GM18511 (cell line): ENCODE results near the gene CMIP.

Experiments
- ATAC-seq: cut with Tn5 transposase; IDR thresholded peaks from one replicate; pipeline ENCODE4 v1.9.1; 2021; ENCODE audit warnings: mild to moderate bottlenecking, moderate library complexity; ENCODE audit not compliant: unreplicated experiment

CMIP gene

DNA sequence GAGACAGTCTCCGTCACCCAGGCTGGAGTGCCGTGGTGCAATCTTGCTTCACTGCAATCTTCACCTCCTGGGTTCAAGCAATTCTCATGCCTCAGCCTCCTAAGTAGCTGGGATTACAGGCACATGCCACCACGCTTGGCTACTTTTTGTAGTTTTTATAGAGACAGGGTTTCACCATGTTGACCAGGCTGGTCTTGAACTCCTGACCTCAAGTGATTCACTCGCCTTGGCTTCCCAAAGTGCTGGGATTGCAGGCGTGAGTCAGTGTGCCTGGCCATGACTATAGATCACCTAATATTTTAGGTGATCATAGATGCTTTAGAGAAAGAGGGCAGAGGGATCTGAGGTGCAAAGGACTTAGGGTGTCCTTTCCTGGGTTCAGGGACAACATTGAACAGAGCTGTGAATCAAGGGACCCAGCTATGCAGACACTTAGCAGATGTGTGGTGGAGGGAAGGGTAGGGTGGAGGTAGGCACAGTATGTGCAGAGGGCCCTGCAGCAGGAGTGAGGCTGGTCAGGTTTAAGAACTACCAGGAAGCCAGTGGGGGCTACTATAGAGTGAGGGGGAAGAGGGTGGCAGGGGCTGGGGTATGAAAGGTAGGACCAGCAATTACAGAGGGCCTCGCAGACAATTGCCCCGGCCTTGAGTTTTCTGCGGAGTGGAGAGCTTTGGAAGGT is 116.5 kb downstream of the CMIP start:
- ATAC-seq = no peak

DNA sequence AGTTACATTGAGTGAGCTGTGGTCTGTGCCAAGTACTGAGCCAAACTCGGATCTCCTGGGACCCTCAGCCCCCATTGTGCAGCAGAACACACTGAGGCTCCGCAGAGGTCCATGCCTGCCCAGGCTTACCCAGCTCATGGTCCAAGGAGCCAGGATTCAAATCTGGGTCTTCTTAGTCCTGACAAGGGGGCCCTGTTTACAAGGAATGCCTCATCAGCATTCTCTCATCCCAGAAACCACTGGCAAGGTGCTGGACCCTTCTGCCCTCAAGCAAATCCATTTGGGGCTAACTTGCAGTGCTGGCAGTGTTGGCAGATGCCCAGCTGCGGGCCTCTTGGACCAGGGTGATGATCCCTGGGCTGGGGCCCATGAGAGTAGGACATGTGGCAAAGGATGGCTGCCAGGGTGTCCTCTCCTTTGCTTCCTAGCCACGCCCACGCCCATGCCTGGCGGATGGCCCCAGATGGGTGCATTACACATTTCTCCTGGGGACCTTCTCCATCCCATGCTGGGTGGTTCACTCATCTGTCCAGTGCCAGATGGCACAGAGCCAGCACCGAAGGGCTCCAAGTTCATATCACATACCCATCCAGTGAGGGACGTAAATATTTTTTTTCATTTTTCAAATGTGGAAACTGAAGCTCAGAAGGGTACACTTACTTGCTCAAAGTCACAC is 117.7 kb downstream of the CMIP start:
- no peak for ATAC-seq

DNA sequence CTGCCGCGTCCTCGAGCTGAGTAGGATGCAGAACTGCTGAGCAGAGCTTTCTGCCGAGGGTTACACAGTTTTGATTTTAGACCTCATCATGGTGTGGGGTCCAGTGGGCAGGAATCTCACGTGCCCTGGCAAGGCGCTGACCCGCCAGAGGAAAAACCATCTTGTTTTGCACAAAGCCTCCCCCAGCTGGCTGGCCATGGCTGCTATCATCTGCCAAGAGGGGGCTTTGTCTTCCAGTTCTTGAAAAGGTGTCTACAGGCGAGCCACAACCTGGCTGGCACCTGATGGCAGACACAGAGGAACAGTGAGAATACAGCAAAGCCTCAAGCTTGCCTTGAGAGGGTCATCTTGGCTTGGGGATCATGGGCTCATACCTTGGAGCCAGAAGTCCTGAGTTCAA is 118.3 kb downstream of the CMIP start:
- ATAC-seq = no peak

DNA sequence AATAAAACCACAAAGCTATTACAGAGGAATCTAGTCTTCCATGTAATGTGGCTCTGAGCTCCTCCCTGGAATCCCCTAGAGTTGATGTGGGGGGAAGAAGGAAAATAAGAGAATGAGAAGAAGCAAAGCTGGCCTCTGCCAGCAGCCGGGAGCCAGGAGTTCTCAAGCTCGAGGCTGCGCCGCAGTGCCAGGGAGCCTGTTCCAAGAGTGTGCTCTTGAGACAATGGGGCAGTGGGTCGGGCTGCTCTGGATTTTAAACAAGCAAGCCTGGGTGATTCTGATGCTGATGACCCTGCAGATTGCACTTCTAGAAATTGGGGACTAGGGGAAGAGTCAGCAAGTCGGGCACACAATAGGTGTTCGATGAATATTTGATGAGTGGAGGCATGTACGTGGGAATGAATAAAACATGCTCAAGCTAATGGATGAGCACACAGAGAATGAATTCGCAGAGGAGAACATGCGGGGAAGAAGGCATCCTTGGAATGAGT is 119.9 kb downstream of the CMIP start:
- ATAC-seq = no peak

DNA sequence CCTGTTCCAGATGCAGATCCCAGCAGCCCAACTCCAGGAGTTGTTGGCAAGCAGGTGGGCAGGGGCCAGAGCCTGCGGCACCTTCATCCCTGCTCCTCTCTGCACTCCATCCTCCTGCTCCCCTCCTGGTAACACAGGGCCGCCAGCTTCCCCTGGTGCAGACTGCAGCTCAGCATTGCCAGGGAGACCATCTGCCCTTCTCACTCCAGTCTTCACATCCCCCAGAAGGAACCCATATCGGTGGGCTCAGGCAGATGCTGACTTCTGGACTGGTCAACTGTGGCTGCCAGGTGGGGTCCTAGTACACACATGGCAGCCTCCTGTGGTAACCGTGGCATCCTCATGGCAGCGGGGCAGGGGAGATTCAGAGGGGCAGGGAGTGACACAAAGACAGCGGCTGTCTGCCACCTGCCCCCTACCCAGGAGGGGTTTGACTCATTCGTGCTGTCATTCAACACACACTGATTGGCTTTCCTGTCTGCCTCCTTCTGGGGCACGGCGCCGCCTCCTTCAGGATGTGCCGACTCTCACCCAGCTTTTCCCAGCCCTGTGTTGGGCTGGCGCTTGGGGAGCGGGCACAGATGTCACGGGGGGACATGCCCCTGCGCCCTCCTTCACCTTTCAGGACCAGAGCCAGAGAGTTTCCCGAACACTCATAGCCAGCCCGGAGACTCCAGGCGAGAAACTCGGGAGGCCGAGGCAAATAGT is 120.9 kb downstream of the CMIP start:
- ATAC-seq = no peak

DNA sequence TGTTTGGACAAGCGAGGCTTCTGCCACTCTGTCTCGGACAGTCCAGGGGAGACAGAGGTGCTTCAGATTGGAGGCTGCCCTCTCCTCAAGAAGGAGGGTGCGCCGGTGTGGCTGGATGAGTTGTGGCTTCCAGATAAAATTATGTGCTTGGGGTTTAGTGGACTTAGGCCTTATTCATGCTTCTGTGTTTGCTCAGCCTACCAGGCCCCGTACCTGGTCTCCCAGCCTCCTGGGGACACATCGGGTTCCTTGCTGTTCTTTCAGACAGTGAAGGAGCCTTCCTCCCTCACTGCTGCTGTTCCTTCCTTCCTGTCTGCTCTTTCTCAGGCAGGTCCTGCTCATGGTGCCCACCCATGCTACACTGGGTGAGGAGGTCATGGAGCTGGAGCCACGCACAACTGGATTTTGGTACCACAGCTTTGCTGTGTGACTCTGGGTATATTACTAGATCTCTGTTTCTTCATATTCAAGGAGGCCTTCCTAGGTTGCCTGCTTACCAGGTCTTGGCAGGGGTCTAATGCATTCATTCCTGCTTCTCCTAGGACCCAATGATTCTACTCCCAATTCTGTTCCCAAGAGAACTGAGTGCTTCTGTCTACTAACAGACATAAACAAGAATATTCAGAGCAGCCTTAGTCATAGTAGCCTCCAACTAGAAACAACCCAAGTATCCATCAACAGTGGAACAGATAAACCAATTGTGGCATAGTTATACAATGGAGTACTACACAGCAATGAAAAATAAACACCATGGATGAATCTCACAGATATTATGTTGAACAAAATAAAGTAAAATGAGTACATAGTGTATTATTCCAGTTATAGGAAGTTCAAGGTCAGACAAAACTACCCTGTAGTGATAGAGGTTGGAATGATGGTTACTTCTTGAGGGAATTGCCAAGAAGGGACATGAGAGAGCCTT is 121.7 kb downstream of the CMIP start:
- ATAC-seq = no peak

DNA sequence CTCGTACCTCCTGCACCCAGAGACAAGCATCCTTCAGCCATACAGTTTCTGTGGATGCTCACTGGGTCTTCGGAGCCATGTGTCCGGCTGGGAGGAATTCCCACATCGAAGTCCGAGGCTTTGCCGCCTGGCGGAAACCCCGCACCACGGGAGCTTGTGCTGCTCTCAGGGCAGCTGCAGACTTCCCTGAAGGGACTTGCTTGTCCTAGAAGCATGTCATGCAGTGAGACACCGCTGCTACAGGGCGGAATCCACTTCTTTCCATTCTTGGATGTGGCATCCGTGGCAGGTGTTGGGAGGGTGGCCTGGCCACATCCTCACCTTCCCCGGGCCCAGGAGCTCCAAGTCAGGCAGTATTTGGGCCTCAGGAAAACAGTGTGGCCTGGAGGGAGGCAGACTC is 122.5 kb downstream of the CMIP start:
- no peak for ATAC-seq

DNA sequence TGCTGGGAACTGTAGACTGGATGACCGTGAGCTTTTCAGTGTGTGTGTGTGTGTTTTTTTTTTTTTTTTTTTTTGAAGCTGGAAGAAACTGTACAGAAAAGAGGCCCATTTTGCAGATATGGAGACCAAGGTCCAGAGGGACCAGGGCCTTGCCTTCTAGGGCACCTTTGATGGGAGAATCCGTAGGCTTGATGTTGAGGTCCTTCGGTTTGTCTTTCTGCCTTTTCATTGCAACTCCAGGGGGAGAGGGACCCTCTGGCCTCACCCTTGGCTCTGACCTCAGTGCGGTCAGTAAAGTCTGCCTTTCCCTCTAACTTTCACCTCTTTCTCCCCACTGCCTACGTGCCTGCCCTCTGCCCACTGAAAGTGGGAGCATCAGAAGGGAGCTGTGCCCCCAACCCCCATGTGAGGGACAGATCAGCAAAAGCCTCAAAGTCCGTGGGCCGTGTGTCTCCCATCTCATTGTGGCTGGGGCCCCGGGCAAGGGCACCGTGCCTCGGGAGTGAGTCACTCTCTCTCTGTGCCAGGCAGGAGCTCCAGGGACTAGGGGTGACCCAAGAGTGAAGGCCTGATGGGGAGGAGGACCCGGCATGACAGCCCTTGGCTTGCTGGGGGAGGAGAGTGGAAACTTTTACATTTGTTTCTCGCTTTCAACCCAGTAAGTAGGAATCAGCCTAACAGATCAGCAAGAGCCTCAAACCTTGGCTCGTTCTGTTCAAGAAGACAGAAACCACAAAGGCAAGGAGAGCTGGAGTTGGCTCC is 123.6 kb downstream of the CMIP start:
- no peak for ATAC-seq

DNA sequence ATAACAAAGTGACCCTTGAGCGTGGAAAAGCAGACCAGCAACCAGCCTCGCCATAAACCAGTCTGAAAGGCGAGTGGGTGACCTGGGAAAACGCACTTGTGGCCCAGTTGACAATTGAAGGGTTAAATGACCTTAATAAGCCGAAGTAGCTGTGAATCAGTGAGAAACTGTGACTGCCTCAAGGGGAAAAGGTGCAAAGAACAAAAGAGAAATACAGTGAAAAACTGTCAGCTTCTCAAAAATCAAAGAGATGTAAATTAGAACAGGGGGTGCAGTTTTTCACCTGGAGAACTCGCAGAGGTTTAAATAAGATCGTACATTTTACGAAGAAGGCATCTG is 124.1 kb downstream of the CMIP start:
- no peak for ATAC-seq

DNA sequence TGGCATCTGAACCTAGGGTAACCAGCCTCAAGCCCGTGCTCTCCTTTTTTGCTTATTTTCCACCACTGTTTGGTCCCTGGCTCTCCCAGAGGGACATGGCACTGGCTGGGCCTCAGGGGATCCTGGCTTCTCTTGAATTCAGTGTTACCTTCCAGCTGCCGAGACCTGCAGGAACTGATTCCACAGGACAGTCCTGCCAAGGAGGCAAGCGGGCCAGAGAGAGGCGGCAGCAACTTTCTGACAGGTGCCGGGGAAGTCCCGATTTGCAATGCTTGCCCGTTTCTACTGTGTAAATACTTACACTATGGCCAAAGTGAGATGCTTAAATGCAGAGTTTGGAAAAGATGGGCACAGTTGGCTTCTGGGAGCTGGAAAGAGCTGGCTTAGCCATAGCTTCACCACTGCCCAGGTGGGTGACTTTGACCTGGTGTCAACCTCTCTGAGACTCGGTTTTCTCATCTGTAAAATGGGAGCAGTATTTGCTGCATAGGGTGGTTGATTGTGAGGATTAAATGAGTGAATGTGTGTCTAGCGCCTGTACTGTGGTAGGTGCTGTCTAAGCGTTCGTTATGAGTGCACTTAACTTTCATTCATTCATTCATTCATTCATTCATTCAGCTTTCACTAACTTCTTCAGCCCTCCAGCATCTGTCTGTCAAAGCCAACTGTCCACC is 124.9 kb downstream of the CMIP start:
- ATAC-seq = no peak

DNA sequence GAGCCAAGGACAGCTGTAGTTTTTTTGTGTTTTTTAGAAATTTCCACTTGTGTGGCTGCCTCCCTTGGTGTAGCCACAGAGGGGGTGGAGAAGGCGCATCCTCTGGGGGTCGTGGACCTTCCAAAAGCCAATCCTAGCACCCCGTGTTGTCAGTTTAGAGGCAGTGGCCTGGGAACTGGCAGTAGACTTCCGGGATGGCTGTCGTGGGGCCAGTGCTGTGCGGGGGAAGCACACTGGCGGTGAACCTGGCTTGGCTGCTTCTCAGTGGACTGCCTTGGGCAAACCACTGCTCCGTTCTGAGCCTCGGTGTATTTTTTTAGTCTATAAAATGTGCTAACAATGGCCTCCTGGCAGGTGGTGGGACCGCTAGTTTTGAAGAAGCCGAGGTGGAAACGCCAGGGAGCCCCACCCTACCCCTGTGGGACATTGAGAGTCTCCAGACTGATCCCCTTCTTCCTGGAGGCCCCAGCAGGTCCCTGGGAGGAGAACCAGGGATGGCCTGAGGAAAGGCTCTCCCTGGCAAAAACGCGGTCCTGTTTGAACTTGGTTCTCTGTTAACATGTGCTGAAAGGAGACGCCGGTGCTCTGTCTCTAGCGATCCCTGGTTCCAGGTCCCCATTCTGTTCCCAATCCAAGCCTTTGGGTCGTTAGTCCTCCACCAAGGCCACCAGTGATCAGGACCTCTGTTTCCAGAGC is 125.7 kb downstream of the CMIP start:
- ATAC-seq = no peak

DNA sequence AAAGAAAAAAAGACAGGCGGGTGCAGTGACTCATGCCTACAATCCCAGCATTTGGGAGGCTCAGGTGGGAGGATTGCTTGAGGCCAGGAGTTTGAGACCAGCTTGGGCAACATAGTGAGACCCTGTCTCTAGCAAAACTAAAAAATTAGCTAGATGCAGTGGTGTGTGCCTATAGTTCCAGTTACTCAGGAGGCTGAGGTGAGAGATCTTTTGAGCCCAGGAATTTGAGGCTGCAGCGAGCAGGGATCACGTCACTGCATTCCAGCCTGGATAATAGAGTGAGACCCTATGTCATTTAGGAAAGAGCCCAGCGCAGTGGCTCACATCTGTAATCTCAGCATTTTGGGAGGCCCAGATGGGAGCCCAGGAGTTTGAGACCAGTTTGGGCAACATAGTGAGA is 126.6 kb downstream of the CMIP start:
- ATAC-seq = no peak

DNA sequence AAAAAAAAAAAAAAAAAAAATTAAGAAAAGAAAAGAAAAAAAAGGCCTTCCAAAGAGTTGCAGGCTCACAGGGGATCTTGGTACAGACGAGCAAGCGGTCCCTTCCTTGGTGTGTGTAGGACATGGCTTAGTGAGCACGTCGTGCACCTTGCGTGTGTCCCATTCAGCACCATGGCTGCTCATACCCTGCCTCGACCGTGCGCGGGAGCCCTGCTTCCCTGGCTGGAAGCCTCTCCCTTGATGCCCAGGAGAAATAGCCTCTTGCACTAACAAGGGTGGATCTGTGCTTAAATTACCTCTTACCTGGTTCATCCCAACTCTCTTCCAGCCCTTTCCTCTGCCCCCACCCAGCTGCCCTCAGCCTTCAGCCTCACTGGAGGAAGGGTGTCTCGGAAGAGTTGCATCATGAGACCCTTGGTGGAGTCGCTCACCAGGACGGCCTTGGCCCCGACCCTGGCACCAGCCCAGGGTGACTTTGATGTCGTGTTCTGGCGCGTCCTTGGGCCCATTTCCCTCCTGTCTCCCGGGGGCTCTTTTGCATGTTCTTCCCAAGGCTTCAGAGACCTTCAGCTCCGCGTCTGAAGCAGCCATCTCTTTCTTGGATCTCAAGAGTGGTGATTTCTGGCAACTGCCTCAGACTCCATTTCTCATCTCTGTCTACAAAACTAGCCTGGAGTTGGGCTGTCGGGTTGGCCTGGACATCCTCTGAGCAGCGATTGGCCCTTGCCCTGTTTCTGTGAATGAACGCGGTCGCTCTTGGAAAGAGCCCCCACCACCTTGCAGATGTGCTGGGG is 127.2 kb downstream of the CMIP start:
- ATAC-seq = no peak

DNA sequence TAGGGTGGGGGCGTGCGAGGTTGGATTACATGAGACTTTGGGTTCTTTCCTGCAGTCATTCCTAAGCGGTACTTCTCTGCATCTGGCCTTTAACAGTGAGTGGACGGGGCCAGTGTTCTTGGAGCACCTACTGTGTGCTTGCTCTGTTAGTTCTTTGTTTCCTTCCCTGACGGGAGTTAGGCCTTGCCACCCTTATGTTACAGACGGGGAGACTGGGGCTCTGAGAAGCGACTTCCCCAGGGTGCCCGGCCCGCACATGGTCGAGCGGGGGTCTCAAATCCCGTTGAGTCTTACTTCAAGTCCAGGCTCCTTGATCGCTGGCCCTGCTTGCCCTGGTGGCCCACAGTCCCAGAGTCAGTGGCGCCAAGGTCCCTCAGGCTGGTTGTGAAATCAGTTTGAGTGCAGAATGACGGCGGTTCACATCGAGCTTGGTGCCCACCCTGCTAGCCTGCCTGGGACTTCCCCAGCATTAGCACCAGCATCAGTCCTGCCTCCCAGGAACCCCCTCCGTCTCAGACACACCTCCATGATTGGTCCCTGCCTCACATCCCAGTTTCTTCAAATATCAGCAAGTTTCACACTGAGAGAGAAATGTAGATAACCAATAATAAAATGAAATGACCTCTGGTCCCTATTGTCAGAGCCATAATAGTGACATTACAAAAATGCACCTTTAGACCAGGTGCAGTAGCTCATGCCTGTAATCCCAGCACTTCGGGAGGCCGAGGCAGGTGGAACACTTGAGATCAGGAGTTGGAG is 128.0 kb downstream of the CMIP start:
- ATAC-seq = no peak

DNA sequence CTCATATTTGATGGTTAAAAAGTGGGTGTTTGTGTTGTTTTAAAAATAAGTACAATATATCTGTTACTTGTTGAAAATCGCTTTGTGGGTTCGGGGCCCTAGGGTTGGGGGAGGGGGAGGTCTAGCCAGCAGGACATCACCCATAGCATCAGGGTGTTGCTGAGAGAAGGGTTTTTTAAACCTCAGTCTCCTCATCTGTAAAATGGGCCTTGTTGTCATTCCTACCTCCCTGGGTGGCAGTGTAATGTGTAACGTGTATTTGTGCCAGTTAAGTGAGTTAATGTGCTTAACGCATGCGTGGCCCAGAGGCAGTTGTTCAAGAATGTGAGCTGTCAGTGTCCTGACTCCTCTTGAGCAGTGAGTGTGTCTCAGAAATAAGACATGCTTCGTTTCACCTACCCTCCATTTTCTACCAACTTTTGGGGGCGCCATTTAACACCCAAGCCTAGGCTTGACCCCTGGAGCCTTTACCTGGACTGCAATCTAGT is 129.0 kb downstream of the CMIP start:
- ATAC-seq = no peak

DNA sequence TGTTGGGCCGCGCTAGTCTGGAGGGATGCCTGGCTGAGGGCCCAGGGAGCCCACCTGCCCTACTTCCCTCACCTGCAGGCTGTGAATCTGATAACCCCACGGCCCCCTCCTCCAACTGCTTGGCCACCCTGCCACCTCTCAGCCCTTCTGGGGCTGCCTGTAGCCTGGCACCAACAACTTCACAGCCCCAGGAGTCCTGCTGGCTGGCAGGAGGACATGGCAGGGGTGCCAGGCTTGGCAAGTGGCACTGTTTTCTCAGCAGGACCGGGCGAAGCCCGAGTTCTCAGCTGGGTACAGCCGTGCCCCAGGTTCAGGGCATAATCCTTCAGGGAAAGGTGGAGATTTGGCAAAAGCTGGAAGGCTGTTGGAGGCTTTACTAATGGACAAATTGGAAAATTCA is 129.6 kb downstream of the CMIP start:
- no peak for ATAC-seq

DNA sequence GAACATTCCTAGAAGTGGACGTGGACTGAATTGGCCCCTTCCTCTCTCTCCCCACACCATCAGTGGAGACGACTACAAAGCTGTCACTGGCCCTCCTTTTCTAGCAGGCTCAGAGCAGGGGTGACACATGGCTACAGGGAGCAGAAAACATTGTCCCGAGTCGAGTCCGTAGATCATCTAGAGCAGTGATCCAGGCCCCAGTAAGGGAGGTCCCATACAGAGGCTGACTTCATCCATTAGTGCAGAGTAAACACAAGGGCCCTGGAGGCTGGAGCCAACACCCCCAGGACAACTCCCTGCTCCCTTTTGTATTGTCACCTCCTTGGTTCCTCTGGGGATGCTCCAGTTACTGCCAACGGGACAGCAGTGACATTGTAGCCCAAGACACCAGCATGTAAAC is 130.7 kb downstream of the CMIP start:
- no peak for ATAC-seq

DNA sequence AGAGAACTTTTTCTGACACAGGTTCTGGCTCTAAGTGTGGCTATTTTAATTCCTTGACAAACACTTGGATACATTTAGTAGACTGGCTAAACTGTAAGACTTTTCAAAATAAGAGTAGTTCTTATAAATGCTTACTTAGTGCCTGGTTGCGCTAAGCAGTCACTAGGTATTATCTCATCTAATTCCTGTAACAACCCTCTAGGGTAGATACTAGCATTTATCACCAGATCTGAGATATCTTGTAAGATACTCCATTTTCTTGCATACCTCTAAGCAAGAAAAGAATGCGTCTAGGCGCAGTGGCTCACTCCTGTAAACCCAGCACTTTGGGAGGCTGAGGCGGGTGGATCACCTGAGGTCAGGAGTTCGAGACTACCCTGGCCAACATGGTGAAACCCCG is 131.2 kb downstream of the CMIP start:
- ATAC-seq = no peak
